ENCODE results near the gene EDA. TPM values are rescaled to one million over a fixed set of nuclear protein-coding genes. Genes with fewer than 3 reads are reported as not detected.

EDA gene
- total and polyA plus RNA-seq, 2 of the 13 experiments (the other 11 are each of a cell fraction or from before 2014, with no cell fraction given): 8.8 to 11.2 TPM

DNA sequence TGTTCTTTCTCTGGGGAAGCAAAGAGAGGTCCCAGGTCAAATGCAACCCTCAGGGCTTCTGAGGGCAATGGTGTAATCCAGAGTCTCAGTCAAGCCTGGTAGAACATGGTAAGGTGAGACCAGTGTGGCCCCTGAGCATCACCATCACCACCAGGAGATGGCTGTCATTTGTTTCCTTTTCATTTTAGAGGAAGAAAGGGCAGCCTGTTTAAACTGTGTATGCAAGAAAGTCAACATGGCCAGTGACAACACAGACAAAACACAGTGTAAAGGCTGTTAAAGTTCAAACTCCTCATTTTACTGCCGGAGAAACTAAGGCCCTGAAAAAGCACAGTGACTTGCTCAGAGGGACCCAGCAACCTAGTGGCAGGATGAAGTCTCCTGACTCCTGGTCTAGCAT lies 2.0 kb upstream of the EDA start (continued):
- TF ChIP-seq MNT (IDR thresholded peaks at IDR 0.05): no peak
- TF ChIP-seq PHB2 (IDR thresholded peaks at IDR 0.05; ENCODE audit: partially characterized antibody): no peak
- no peak for TF ChIP-seq MIER3 (CRISPR knock-in tag; IDR thresholded peaks at IDR 0.05; ENCODE audit: borderline replicate concordance)
- TF ChIP-seq MAFK (conservative IDR thresholded peaks at IDR 0.05 in 1 of 2, IDR thresholded peaks at IDR 0.05 in 1 of 2; ENCODE audit: low read length in 2 of 2): no peak
- TF ChIP-seq TCF7L2 (IDR thresholded peaks at IDR 0.05; ENCODE audit: low read depth, low read length): no peak
- TF ChIP-seq GABPA (IDR thresholded peaks at IDR 0.05; ENCODE audit: low read depth, low read length): no peak
- TF ChIP-seq GABPA (CRISPR knock-in tag; IDR thresholded peaks at IDR 0.05; ENCODE audit: low read depth): 0 out of 2 replicates have a peak, but pooled peaks have one; percentile 10
- no peak for TF ChIP-seq ZNF34 (CRISPR knock-in tag; IDR thresholded peaks at IDR 0.05; ENCODE audit: borderline replicate concordance)
- no peak for TF ChIP-seq MTF1 (CRISPR knock-in tag; IDR thresholded peaks at IDR 0.05)
- TF ChIP-seq ERF (CRISPR knock-in tag; IDR thresholded peaks at IDR 0.05): no peak
- TF ChIP-seq ZNF235 (CRISPR knock-in tag; IDR thresholded peaks at IDR 0.05; ENCODE audit: borderline replicate concordance): no peak
- no peak for TF ChIP-seq BCL6 (CRISPR knock-in tag; IDR thresholded peaks at IDR 0.05)
- TF ChIP-seq NFKBIZ (CRISPR knock-in tag; IDR thresholded peaks at IDR 0.05): no peak
- peak; percentile 27 for TF ChIP-seq TBL1XR1 (IDR thresholded peaks at IDR 0.05; ENCODE audit: borderline replicate concordance, low read length, partially characterized antibody)
- no peak for TF ChIP-seq RBM22 (optimal IDR thresholded peaks at IDR 0.05; ENCODE audit: low read length)
- no peak for TF ChIP-seq ZNF550 (CRISPR knock-in tag; IDR thresholded peaks at IDR 0.05; ENCODE audit: borderline replicate concordance)
- TF ChIP-seq ZFYVE20 (CRISPR knock-in tag; IDR thresholded peaks at IDR 0.05; ENCODE audit: borderline replicate concordance, low read depth): no peak
- TF ChIP-seq NFE2L2 (IDR thresholded peaks at IDR 0.05; ENCODE audit: low read length): no peak
- TF ChIP-seq HBP1 (CRISPR knock-in tag; IDR thresholded peaks at IDR 0.05; ENCODE audit: low read depth): no peak
- TF ChIP-seq ZNF737 (CRISPR knock-in tag; IDR thresholded peaks at IDR 0.05; ENCODE audit: borderline replicate concordance): no peak
- peak; percentile 58 for TF ChIP-seq SAP130 (CRISPR knock-in tag; IDR thresholded peaks at IDR 0.05; ENCODE audit: low read depth)
- TF ChIP-seq ZNF564 (CRISPR knock-in tag; IDR thresholded peaks at IDR 0.05): no peak
- no peak for TF ChIP-seq SMAD1 (CRISPR knock-in tag; IDR thresholded peaks at IDR 0.05; ENCODE audit: borderline replicate concordance, low read depth)
- TF ChIP-seq ISL2 (CRISPR knock-in tag; IDR thresholded peaks at IDR 0.05): no peak
- no peak for TF ChIP-seq SUZ12 (IDR thresholded peaks at IDR 0.05; ENCODE audit: low read depth, low read length)
- TF ChIP-seq ZNF225 (CRISPR knock-in tag; IDR thresholded peaks at IDR 0.05): no peak
- no peak for TF ChIP-seq SCMH1 (CRISPR knock-in tag; IDR thresholded peaks at IDR 0.05; ENCODE audit: borderline replicate concordance)
- TF ChIP-seq ZNF704 (CRISPR knock-in tag; IDR thresholded peaks at IDR 0.05; ENCODE audit: borderline replicate concordance): no peak
- TF ChIP-seq JDP2 (CRISPR knock-in tag; IDR thresholded peaks at IDR 0.05; ENCODE audit: borderline replicate concordance): no peak
- TF ChIP-seq EEA1 (CRISPR knock-in tag; IDR thresholded peaks at IDR 0.05; ENCODE audit: borderline replicate concordance): no peak
- no peak for TF ChIP-seq NR2F1 (CRISPR knock-in tag; IDR thresholded peaks at IDR 0.05)
